WTC11 (cell line): ENCODE results near the gene STAB1. TPM values are rescaled to one million over a fixed set of nuclear protein-coding genes. Genes with fewer than 3 reads are reported as not detected.

Experiments
- CREM ChIP-seq: sonication (generic); formaldehyde crosslinking; IDR thresholded peaks from 2 replicates; pipeline ENCODE4 v1.8.1; 2022; ENCODE audit warnings: mild to moderate bottlenecking, missing genetic modification reagents, moderate library complexity
- ESRRA ChIP-seq: sonication (generic); formaldehyde crosslinking; IDR thresholded peaks from 2 replicates; pipeline ENCODE4 v1.8.1; 2022; ENCODE audit warnings: mild to moderate bottlenecking, missing genetic modification reagents, borderline replicate concordance
- FOXJ3 ChIP-seq: sonication (generic); formaldehyde crosslinking; IDR thresholded peaks from 2 replicates; pipeline ENCODE4 v1.9.0; 2021; ENCODE audit warnings: missing genetic modification reagents, mild to moderate bottlenecking, borderline replicate concordance
- GABPB1 ChIP-seq: sonication (generic); formaldehyde crosslinking; IDR thresholded peaks from 2 replicates; pipeline ENCODE4 v1.8.1; 2023; ENCODE audit warnings: mild to moderate bottlenecking, missing genetic modification reagents
- GTF2I ChIP-seq: fragments of 250-450 bp; sonication (Bioruptor Pico); conservative IDR thresholded peaks from 2 replicates; pipeline ENCODE4 v1.4.0; 2021; ENCODE audit warnings: mild to moderate bottlenecking
- KAT7 ChIP-seq: sonication (generic); formaldehyde crosslinking; IDR thresholded peaks from 2 replicates; pipeline ENCODE4 v1.8.1; 2023; ENCODE audit warnings: missing genetic modification reagents, mild to moderate bottlenecking, borderline replicate concordance
- MXD4 ChIP-seq: fragments of 250-450 bp; sonication (Bioruptor Pico); IDR thresholded peaks from 2 replicates; pipeline ENCODE4 v1.8.0; 2021; ENCODE audit warnings: mild to moderate bottlenecking, moderate library complexity, borderline replicate concordance
- NFATC4 ChIP-seq: fragments of 250-450 bp; sonication (Bioruptor Pico); IDR thresholded peaks from 2 replicates; pipeline ENCODE4 v1.9.0; 2021; ENCODE audit warnings: mild to moderate bottlenecking
- OVOL2 ChIP-seq: fragments of 250-450 bp; sonication (Bioruptor Pico); IDR thresholded peaks from 2 replicates; pipeline ENCODE4 v1.9.0; 2021; ENCODE audit warnings: mild to moderate bottlenecking, borderline replicate concordance
- SMAD4 ChIP-seq: sonication (generic); formaldehyde crosslinking; IDR thresholded peaks from 2 replicates; pipeline ENCODE4 v1.8.0; 2022; ENCODE audit warnings: mild to moderate bottlenecking, missing genetic modification reagents
- ZNF232 ChIP-seq: sonication (generic); formaldehyde crosslinking; IDR thresholded peaks from 2 replicates; pipeline ENCODE4 v1.8.0; 2022; ENCODE audit warnings: mild to moderate bottlenecking, missing genetic modification reagents
- ZNF317 ChIP-seq: sonication (generic); formaldehyde crosslinking; IDR thresholded peaks from 2 replicates; pipeline ENCODE4 v1.8.1; 2023; ENCODE audit warnings: low read depth, mild to moderate bottlenecking, moderate library complexity, missing genetic modification reagents, borderline replicate concordance
- ZNF423 ChIP-seq: fragments of 250-450 bp; sonication (Bioruptor Pico); IDR thresholded peaks from 2 replicates; pipeline ENCODE4 v2.1.2; 2022; ENCODE audit warnings: mild to moderate bottlenecking, moderate library complexity
- ZNF671 ChIP-seq: fragments of 250-450 bp; sonication (Bioruptor Pico); IDR thresholded peaks from 2 replicates; pipeline ENCODE4 v1.8.0; 2021; ENCODE audit warnings: mild to moderate bottlenecking
- total RNA-seq: library from RNA; stranded (reverse); gene quantifications from 3 replicates; pipeline ENCODE4 v1.2.3, GENCODE V29; 2021
- TF ChIP-seq, protein P1 (sequence below): sonication (generic); formaldehyde crosslinking; IDR thresholded peaks from 2 replicates; pipeline ENCODE4 v1.8.0; 2022; ENCODE audit warnings: missing genetic modification reagents
- TF ChIP-seq, protein P2 (sequence below): sonication (generic); formaldehyde crosslinking; IDR thresholded peaks from 2 replicates; pipeline ENCODE4 v1.8.0; 2022; ENCODE audit warnings: mild to moderate bottlenecking, missing genetic modification reagents
- TF ChIP-seq, protein P3 (sequence below): sonication (generic); formaldehyde crosslinking; IDR thresholded peaks from 2 replicates; pipeline ENCODE4 v1.8.1; 2023; ENCODE audit warnings: mild to moderate bottlenecking, missing genetic modification reagents
- TF ChIP-seq, protein P4 (sequence below): fragments of 250-450 bp; sonication (Bioruptor Pico); IDR thresholded peaks from 2 replicates; pipeline ENCODE4 v1.8.0; 2021; ENCODE audit warnings: mild to moderate bottlenecking
- TF ChIP-seq, protein P5 (sequence below): sonication (generic); formaldehyde crosslinking; IDR thresholded peaks from 2 replicates; pipeline ENCODE4 v1.8.0; 2023; ENCODE audit warnings: mild to moderate bottlenecking, missing genetic modification reagents
- TF ChIP-seq, protein P6 (sequence below): sonication (generic); formaldehyde crosslinking; IDR thresholded peaks from 2 replicates; pipeline ENCODE4 v1.8.1; 2023; ENCODE audit warnings: mild to moderate bottlenecking, moderate library complexity, missing genetic modification reagents
- TF ChIP-seq, protein P7 (sequence below): fragments of 250-450 bp; sonication (Bioruptor Pico); IDR thresholded peaks from 2 replicates; pipeline ENCODE4 v1.9.0; 2021; ENCODE audit warnings: moderate library complexity, mild to moderate bottlenecking, inconsistent platforms, borderline replicate concordance
- TF ChIP-seq, protein P8 (sequence below): fragments of 250-450 bp; sonication (Bioruptor Pico); conservative IDR thresholded peaks from 2 replicates; pipeline ENCODE4 v1.9.0; 2021; ENCODE audit warnings: mild to moderate bottlenecking

The STAB1 gene
- total RNA-seq, 1 experiment from 2014 or later, result 1.9 TPM

DNA sequence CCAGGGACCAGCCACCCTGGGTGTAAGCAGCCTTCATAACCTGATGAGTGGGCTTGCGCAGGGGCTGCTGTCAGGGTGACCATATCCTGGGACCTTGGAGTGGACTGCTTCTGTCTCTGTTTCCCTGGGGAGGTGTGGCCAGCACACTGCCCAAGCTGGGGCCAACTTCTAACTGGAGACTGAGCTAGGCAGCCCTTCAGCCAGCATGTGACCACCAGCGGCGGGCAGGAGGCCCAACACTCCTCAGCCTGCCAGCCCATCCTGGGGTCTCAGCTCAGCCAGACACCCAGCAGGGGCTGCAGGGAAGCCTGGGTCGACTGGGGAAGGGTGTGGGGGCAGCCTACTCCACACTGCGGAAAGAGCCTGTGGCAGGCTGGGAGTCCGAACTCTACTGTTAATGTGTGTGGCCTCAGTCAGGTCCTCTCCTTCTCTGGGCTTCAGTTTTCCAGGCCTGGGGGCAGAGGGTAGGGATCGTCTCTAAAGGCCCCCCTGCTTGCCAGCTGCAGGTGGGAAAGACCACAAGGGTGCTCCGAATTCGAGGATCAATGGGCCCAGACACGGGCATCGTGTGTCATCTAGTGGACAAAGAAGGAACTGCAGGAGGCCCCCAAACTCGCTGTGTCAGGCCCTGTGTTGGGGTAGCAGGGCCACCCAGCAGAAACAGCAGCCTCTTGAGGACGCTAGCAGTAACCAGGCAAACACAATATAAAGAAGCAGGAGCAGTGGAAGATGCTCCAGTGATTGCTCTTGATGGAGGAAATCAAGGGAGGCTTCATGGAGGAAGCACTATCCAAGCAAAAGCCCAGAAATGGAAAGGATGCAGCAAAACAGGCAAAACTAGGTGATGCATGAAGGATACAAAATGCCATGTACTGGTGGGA is 48.3 kb upstream of the STAB1 start (continued):
- TF ChIP-seq, protein P1, sequence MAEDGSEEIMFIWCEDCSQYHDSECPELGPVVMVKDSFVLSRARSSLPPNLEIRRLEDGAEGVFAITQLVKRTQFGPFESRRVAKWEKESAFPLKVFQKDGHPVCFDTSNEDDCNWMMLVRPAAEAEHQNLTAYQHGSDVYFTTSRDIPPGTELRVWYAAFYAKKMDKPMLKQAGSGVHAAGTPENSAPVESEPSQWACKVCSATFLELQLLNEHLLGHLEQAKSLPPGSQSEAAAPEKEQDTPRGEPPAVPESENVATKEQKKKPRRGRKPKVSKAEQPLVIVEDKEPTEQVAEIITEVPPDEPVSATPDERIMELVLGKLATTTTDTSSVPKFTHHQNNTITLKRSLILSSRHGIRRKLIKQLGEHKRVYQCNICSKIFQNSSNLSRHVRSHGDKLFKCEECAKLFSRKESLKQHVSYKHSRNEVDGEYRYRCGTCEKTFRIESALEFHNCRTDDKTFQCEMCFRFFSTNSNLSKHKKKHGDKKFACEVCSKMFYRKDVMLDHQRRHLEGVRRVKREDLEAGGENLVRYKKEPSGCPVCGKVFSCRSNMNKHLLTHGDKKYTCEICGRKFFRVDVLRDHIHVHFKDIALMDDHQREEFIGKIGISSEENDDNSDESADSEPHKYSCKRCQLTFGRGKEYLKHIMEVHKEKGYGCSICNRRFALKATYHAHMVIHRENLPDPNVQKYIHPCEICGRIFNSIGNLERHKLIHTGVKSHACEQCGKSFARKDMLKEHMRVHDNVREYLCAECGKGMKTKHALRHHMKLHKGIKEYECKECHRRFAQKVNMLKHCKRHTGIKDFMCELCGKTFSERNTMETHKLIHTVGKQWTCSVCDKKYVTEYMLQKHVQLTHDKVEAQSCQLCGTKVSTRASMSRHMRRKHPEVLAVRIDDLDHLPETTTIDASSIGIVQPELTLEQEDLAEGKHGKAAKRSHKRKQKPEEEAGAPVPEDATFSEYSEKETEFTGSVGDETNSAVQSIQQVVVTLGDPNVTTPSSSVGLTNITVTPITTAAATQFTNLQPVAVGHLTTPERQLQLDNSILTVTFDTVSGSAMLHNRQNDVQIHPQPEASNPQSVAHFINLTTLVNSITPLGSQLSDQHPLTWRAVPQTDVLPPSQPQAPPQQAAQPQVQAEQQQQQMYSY, result no peak
- no peak for TF ChIP-seq GTF2I (CRISPR knock-in tag)
- no peak for TF ChIP-seq ESRRA
- no peak for TF ChIP-seq MXD4 (CRISPR knock-in tag)
- TF ChIP-seq ZNF671 (CRISPR knock-in tag), result no peak
- TF ChIP-seq ZNF423, result peak; percentile 87
- TF ChIP-seq, protein P2, sequence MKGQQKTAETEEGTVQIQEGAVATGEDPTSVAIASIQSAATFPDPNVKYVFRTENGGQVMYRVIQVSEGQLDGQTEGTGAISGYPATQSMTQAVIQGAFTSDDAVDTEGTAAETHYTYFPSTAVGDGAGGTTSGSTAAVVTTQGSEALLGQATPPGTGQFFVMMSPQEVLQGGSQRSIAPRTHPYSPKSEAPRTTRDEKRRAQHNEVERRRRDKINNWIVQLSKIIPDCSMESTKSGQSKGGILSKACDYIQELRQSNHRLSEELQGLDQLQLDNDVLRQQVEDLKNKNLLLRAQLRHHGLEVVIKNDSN, result no peak
- TF ChIP-seq, protein P3, sequence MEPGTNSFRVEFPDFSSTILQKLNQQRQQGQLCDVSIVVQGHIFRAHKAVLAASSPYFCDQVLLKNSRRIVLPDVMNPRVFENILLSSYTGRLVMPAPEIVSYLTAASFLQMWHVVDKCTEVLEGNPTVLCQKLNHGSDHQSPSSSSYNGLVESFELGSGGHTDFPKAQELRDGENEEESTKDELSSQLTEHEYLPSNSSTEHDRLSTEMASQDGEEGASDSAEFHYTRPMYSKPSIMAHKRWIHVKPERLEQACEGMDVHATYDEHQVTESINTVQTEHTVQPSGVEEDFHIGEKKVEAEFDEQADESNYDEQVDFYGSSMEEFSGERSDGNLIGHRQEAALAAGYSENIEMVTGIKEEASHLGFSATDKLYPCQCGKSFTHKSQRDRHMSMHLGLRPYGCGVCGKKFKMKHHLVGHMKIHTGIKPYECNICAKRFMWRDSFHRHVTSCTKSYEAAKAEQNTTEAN (CRISPR knock-in tag), result no peak
- TF ChIP-seq, protein P4, sequence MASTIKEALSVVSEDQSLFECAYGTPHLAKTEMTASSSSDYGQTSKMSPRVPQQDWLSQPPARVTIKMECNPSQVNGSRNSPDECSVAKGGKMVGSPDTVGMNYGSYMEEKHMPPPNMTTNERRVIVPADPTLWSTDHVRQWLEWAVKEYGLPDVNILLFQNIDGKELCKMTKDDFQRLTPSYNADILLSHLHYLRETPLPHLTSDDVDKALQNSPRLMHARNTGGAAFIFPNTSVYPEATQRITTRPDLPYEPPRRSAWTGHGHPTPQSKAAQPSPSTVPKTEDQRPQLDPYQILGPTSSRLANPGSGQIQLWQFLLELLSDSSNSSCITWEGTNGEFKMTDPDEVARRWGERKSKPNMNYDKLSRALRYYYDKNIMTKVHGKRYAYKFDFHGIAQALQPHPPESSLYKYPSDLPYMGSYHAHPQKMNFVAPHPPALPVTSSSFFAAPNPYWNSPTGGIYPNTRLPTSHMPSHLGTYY (CRISPR knock-in tag), result no peak
- TF ChIP-seq KAT7 (CRISPR knock-in tag), result 0 out of 2 replicates have a peak, but pooled peaks have one; percentile 30
- TF ChIP-seq, protein P5, sequence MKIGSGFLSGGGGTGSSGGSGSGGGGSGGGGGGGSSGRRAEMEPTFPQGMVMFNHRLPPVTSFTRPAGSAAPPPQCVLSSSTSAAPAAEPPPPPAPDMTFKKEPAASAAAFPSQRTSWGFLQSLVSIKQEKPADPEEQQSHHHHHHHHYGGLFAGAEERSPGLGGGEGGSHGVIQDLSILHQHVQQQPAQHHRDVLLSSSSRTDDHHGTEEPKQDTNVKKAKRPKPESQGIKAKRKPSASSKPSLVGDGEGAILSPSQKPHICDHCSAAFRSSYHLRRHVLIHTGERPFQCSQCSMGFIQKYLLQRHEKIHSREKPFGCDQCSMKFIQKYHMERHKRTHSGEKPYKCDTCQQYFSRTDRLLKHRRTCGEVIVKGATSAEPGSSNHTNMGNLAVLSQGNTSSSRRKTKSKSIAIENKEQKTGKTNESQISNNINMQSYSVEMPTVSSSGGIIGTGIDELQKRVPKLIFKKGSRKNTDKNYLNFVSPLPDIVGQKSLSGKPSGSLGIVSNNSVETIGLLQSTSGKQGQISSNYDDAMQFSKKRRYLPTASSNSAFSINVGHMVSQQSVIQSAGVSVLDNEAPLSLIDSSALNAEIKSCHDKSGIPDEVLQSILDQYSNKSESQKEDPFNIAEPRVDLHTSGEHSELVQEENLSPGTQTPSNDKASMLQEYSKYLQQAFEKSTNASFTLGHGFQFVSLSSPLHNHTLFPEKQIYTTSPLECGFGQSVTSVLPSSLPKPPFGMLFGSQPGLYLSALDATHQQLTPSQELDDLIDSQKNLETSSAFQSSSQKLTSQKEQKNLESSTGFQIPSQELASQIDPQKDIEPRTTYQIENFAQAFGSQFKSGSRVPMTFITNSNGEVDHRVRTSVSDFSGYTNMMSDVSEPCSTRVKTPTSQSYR (CRISPR knock-in tag), result no peak
- TF ChIP-seq, protein P6, sequence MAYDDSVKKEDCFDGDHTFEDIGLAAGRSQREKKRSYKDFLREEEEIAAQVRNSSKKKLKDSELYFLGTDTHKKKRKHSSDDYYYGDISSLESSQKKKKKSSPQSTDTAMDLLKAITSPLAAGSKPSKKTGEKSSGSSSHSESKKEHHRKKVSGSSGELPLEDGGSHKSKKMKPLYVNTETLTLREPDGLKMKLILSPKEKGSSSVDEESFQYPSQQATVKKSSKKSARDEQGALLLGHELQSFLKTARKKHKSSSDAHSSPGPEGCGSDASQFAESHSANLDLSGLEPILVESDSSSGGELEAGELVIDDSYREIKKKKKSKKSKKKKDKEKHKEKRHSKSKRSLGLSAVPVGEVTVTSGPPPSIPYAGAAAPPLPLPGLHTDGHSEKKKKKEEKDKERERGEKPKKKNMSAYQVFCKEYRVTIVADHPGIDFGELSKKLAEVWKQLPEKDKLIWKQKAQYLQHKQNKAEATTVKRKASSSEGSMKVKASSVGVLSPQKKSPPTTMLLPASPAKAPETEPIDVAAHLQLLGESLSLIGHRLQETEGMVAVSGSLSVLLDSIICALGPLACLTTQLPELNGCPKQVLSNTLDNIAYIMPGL (CRISPR knock-in tag), result no peak
- no peak for TF ChIP-seq ZNF232 (CRISPR knock-in tag)
- 0 out of 2 replicates have a peak, but pooled peaks have one; percentile 36 for TF ChIP-seq GABPB1 (CRISPR knock-in tag)
- TF ChIP-seq, protein P7, sequence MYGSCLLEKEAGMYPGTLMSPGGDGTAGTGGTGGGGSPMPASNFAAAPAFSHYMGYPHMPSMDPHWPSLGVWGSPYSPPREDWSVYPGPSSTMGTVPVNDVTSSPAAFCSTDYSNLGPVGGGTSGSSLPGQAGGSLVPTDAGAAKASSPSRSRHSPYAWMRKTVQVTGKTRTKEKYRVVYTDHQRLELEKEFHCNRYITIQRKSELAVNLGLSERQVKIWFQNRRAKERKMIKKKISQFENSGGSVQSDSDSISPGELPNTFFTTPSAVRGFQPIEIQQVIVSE (CRISPR knock-in tag), result no peak
- no peak for TF ChIP-seq CREM (CRISPR knock-in tag)
- TF ChIP-seq ZNF317, result no peak
- no peak for TF ChIP-seq NFATC4
- TF ChIP-seq FOXJ3, result no peak
- TF ChIP-seq, protein P8, sequence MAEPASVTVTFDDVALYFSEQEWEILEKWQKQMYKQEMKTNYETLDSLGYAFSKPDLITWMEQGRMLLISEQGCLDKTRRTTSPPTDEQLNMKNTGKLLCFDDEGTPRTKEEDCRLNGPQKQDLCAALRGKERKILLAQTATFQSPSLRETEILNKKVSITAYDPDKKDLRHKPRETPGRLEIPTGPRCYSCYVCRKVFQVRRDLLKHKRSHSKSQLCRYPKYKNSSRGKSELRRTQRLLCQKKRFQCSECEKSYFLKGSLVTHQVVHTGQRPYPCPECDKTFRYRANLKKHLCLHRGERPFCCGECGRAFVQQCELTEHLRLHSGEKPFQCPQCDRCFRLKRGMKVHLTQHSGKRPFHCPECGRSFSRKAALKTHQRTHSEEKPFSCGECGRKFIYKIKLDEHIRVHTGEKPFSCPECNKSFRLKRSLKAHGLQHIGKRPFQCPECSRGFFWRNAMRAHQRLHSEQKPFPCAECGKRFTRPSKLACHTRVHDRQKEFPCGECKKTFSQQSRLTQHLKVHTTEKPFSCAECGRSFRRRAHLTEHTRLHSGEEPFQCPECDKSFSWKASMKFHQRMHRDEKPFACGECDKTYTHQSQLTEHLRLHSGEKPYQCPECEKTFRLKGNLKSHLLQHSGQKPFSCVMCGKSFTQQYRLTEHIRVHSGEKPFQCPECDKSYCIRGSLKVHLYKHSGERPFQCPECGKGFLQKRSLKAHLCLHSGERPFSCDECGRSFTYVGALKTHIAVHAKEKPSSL (CRISPR knock-in tag), result no peak
- TF ChIP-seq OVOL2, result no peak
- no peak for TF ChIP-seq SMAD4 (CRISPR knock-in tag)
